ENCODE measurements around the gene ZMYND8.
"Not testable (repeated sequence)": the region's sequence is repeated elsewhere in the genome, so short reads cannot be mapped to it uniquely, and the experiment has no call there.

ZMYND8 gene

DNA sequence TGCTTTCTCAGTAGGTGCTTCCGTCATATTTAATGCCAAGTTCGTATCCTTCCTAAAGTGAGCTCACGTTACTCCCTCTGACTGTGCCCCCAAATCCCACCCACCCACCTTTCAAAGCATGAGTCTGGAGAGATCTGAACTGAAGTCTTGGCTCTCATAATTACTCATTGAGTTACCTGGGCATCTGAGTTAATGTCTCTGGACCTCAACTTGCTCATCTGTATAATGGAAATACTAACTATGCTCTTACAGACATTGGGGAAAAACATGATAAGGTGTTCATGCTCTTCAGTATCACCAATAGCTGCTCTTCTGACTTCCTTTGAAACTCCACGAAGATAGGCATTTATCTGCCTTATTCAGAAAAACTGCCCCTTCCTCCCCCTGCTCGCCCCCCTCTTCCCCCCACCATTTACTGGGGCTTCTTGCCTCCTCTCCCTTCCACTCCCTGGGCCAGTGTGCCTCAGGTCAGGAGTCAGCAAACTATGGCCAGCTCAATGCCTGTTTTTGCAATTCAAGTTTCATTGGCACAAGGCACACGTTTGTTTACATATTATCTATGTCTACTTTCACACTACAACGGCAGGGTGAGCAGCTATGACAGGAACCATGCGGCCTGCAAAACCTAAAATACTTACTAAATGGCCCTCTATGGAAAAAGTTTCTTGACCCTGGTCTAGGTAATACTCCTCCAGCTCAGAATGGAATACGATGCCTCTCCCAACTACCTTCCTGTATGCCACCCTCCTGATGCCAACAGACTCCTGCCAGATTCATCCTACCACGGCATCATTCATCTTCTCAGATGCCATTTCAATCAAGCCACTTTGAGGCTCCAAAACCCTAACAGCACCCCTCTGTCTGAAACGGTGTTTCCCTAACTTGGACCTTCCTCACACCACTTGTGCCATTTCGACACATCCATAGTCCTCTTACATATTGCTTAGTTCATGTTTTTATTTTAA, 138.7 kb downstream of the ZMYND8 start:
- DNase-seq = no peak

DNA sequence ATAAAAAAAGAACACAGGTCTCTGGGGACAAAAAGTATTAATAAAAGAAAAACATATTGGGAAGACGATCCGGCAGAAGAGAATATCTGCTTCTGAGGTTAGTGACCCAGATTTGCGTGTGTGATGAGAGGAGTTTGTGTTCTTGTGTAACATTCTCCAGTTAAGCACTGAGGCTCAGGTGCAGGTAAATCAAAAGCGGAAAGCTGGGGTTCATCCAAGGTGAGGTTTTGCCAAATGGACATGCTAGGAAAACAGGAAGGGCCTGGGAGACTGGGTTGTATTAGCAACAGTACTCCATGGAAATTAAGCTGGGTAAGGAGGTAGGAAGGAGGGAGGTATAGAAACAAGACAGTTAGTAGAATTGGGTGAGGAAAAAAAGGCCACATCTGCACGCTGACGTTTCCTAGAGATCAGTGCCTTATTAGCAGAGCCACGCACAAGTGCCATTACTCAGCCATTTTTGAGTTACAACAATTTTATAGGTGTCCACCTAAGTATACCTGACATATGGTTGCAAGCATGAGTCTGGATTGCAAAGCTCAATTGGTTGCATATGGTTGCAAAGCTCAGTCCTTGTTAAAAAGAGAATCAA, 139.6 kb downstream of the ZMYND8 start:
- no peak for DNase-seq

- DNase-seq = no peak
Measured at GRCh38 chr20:47215653-47216397, 140.7 kb downstream of the ZMYND8 start.

- no peak for DNase-seq
Measured at GRCh38 chr20:47213966-47214365, 142.5 kb downstream of the ZMYND8 start.

DNA sequence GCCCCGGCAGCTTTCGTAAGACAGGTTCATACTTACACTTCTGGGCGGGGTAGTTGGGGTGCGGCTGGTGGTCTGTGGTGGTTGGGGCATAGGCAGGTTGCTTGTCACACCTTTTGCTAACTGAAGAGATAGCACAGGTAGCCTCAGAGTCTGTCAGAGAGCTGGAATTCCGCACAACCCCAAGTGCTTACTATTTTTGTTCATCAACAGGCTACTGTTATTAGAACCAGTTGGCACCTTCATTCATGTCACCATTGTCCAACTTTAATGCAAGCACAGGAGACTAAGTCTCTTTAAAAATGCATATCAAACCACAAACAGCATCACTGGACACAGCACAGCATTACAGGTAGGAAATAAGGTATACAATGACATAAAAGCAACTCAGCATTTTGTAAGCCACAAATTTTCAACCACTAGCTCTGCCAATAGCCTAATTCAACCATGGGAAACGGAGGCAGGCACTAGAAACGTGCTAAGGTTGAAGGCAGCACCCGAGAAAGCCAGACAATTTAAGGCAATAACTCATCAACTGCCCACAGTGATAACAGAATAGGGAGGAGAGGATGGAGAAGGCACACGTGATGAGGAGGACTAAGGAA, 143.8 kb downstream of the ZMYND8 start:
- no peak for DNase-seq

DNA sequence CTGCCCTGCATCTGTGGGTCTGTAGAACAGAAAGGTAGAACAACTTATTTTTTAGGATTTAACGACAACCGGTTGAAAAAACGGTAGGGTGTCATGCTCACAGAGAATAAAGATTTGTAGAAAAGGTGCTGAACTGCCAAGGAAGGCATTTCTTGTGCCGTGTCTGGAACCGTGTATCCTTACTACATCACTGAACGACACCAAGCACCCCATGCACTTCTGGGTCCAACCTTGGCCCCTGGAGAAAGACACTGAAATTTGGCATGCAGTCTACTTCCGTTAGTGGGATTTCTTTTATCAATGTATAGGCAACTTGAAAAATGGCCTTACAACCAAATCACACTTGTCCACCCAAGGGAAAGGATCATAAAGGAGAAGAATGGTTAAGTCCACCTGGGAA, 145.5 kb downstream of the ZMYND8 start:
- DNase-seq = no peak

DNA sequence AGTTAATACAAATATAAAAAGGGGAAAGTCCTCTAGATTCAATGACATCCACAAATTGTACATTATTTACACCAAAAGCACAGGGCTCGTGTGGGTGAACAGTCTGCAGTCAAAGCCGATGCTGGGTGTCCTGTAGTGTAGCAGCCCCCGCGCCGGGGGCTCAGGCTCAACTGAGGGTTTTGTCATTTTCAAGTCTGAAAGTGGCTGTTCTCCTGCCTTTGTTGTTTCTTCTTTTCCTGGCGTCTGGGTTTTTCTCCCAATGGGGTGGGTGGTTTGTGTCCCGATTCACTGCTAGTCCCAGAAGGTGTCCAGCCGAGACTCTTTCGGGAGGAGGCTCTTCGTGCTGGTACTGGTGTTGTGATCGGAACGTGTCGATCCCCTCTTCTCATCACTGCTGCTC, 146.0 kb downstream of the ZMYND8 start:
- no peak for DNase-seq

- DNase-seq = no peak
Measured at GRCh38 chr20:47209982-47210381, 146.5 kb downstream of the ZMYND8 start.

DNA sequence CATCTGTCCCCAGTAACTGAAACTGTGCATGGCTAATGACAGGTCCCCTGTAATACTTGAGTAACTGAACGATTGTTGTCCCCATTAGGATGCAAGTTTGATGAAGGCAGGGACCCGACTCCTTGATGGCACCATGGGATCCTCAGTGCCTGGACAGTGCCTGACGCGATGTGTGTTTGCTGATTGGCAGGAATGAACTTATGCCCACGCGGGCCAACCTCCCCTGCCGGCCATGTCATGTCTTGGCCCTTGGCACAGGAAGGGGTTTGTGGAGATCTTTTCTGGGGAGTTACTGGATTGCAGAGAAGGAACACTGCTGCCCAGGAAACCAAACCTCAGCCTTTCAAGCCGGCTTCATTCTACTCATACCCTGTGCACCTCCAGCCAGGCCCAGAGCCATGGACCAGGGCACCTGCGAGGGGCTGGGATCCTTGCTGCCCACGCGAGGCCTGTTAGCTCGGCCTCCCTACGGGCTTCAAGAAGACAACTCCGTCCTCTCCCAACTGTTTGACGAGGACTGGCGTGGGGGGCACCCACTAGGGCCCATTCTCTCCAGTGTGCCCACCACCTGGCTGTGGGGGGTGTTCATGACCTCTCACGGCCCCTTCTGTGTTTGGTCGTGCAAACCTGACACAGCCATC, 147.8 kb downstream of the ZMYND8 start:
- DNase-seq = no peak

GRCh38 chr20:47206962-47207641, 149.4 kb downstream of the ZMYND8 start:
- no peak for DNase-seq

GRCh38 chr20:47206552-47206951, 149.9 kb downstream of the ZMYND8 start:
- DNase-seq = not testable (repeated sequence)

DNA sequence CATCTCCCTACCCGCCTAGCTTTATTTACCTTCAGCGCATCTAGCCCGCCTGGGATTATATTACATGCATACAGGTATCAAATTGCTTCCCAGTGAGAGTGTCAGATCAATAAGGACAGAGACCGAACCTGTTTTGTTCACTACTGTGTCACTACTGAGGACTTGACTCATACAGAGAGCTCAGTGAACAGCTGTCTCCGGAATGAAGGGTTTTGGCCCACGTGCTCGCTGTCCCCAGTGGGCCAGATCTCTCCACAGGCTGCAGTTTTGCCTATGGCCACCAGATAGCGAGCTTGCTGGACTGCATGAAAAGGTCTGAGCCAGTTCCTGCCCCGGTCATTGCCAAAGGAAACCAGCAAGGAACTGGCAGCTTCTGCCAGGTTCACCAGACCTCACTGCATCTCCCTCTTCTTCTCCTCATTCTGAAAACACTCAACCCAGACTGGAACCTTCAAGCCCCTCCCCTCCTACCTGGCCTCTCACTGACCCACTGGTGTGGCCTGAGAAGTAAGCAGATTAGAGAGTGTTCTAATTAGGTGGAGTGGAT, 150.8 kb downstream of the ZMYND8 start:
- peak; percentile 79 for DNase-seq

GRCh38 chr20:47204850-47205122, 151.7 kb downstream of the ZMYND8 start:
- not testable (repeated sequence) for DNase-seq

- DNase-seq = no peak
Measured at GRCh38 chr20:47204008-47204849, 152.3 kb downstream of the ZMYND8 start.

- DNase-seq = no peak
Measured at GRCh38 chr20:47202733-47203667, 153.5 kb downstream of the ZMYND8 start.

- DNase-seq = no peak
Measured at GRCh38 chr20:47201074-47201730, 155.3 kb downstream of the ZMYND8 start.

DNA sequence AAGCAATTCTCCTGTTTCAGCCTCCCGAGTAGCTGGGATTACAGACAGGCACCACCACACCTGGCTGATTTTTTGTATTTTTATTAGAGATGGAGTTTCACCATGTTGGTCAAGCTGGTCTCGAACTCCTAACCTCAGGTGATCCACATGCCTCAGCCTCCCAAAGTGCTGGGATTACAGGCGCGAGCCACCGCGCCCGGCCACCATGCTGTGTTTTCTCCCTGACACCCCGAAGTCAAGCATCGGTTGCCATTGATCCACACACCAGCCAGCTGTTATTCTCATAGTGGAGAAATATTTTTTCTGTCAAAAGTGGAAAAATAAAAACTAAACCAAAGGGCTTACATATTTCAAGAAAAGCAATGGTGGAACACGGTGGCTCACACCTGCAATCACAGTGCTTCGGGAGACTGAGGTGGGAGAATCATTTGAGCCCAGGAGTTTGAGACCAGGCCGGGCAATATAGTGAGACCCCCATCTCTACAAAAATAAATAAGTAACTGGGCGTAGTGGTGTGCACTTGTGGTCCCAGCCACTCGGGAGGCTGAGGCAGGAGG, 157.4 kb downstream of the ZMYND8 start:
- no peak for DNase-seq

DNA sequence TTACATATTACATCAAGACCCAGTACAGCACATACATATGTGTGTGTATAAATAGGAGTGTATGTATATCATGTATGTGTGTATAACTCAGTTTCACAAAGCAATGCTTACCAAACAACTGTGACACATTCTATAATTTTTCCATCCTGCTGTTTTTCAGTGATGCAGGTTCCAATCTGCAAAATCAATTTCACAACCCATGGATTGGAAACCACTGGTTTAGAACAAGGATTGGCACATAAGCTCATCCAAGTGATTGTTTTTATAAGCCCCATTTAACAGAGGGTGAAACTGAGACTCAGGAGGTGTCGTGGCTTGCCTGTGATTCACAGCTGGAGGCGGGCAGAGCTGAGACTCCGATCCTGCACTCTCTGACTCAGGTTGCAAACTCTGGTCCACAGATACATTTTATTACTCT, 158.2 kb downstream of the ZMYND8 start:
- peak; percentile 56 for DNase-seq

All from activated CD4-positive, alpha-beta T cell treated with anti-CD3 and anti-CD28 coated beads, Interleukin-10, Interleukin-2, amounts not matched to agents 100 ng/mL and 50 ng/mL, durations not matched to agents 16 hours and 8 hours (primary cell).